Muscle of leg (tissue), 11 donors: ENCODE results near the gene PWWP2B. TPM values are rescaled to one million over a fixed set of nuclear protein-coding genes. Genes with fewer than 3 reads are reported as not detected.
A peak's percentile ranks its signal among the peaks of the same experiment; 100 is the strongest.

Experiments
- DNase-seq: peaks from one replicate; pipeline ENCODE4 v3.0.0; 2013
- H3K27ac ChIP-seq: one replicate; pipeline ENCODE4 v1.5.1; 2013; ENCODE audit warnings: mild to moderate bottlenecking, low read length, control low read depth
- H3K27me3 ChIP-seq: one replicate; pipeline ENCODE4 v1.6.1; 2013; ENCODE audit warnings: low read length; ENCODE audit not compliant: control insufficient read depth, insufficient read depth
- H3K36me3 ChIP-seq: one replicate; pipeline ENCODE4 v1.6.1; 2013; ENCODE audit warnings: low read length; ENCODE audit not compliant: control insufficient read depth, insufficient read depth
- H3K4me1 ChIP-seq: one replicate; pipeline ENCODE4 v1.6.1; 2013; ENCODE audit warnings: low read length; ENCODE audit not compliant: control insufficient read depth, insufficient read depth
- H3K4me3 ChIP-seq: one replicate; pipeline ENCODE4 v1.5.1; 2013; ENCODE audit warnings: low read length, control low read depth
- H3K9me3 ChIP-seq: replicated peaks from 2 replicates; pipeline ENCODE4 v1.6.1; 2013; ENCODE audit warnings: low read depth, low read length; ENCODE audit not compliant: control insufficient read depth
- WGBS: methylation state at CpG from one replicate; pipeline ENCODE4 v1.1.5; 2013; ENCODE audit warnings: missing lambda C conversion rate; ENCODE audit not compliant: insufficient coverage; 5-methylcytosine and 5-hydroxymethylcytosine counted together
- polyA plus RNA-seq, 8 donors: library from polyadenylated mRNA; unstranded; fragments of 120-200 nt; gene quantifications; one replicate each; pipeline versions ENCODE4 v1.2.1 to v1.2.3, GENCODE V29; 2013; ENCODE audit warnings: inconsistent platforms in 1 of 8, low replicate concordance in 1 of 8; ENCODE audit not compliant: insufficient read length in 8 of 8, insufficient read depth in 1 of 8
- total RNA-seq: library from RNA; stranded (reverse); fragments of 120-200 nt; gene quantifications from one replicate; pipeline ENCODE4 v1.2.4, GENCODE V29; 2013

Gene PWWP2B
- total and polyA plus RNA-seq, 9 donors, result 5.8 to 15.1 (median 11.3) TPM

DNA sequence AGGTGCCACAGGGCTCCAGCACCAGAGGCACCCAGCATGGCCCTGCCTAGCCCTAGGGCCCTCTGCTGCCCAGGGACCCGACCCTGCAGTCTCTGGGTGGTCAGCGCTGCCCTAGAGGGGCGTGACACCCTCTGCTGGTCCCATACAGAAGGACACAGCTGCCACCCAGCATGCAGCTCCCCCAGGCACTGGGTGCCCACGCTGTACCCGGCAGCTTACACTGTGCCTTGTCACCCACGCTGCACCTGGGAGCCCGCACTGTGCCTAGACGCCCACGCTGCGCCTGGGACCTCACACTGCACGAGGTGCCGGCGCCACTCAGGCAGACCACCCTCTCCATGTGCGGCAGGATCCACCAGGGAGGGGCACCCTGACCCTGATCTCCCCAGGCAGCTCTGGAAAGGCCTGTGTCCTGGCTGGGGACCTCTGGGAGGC, 55.2 kb downstream of the PWWP2B start:
- DNase-seq, result no peak
- Histone ChIP-seq H3K9me3 (no peaks in the 10 kb centered on the region), H3K4me1 (peaks cover 32% of the 10 kb centered on the region), H3K36me3 (no peaks in the 10 kb centered on the region), H3K27me3 (peaks cover 2% of the 10 kb centered on the region), H3K27ac (no peak overlapping the region), H3K4me3 (no peak overlapping the region)
- 85% methylated on average over 11 of the region's 14 CpGs for WGBS

DNA sequence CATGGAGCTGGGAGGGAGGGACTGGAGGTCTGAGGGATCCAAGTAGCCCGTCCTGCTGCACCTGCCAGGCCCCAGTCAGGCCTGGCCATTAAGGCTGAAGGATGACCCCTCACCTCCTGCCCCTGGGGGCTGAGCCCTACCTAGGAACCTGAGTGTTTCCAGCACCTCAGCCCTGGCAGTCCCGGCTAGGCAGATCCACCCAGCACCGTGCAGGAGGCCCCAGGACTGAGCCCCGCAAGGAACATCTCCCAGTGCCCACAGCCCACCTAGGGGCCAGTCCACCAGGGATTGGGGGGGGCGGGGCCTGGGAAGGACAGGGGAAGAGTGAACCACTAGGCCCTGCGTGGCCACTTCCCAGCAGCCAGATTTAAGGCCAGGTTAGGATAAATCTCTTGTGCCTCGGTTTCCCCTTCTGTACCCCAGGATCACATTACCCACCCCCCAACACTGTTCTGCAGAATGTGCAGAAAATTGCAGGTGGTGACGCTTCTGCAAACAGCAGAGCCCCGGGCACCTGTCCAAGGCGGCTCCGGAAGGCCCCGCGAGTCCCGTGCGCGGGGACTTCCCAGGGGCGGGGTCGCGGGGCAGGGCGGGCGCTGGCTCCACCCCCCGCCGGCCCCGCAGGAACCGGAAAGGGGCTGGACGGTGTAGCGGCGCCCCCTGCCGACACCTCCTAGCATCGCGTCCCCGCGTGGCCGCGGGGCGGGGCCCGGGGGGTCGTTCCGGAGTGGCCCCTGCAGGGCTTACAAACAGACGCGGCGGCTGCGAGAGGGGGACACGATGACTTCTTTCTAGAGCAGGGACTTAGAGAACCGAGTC, 55.9 kb downstream of the PWWP2B start:
- Histone ChIP-seq H3K36me3 (no peaks in the 10 kb centered on the region), H3K4me3 (peak overlapping the region; percentile 15), H3K9me3 (no peaks in the 10 kb centered on the region), H3K27me3 (peaks cover 3% of the 10 kb centered on the region), H3K4me1 (peaks cover 25% of the 10 kb centered on the region), H3K27ac (no peak overlapping the region)
- WGBS, result 3% methylated on average over 41 of the region's 45 CpGs
- peak; percentile 85 for DNase-seq

DNA sequence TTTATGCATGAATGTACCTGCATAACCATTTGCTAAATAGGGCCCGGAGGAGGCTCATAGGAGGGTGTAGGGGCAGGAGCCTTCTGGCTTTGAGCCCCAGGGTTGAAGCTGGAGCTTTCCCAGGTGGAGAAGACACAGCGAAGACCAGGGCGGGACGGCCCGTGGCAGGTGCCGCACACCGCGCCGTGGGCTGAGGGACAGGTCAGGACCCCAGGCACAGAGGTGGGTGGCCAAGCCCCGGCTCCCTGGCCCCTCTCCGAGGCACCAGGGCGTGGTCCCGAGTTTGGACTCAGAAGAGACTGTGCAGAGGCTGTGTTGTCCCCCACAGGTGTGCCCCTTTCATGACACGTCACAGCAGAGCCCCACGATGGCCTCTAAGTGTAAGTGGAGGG, 56.5 kb downstream of the PWWP2B start:
- Histone ChIP-seq H3K4me3 (peak overlapping the region; percentile 15), H3K27ac (no peak overlapping the region), H3K9me3 (no peaks in the 10 kb centered on the region), H3K4me1 (peaks cover 22% of the 10 kb centered on the region), H3K36me3 (no peaks in the 10 kb centered on the region), H3K27me3 (peaks cover 5% of the 10 kb centered on the region)
- 53% methylated on average over 13 of the region's 15 CpGs for WGBS
- DNase-seq, result no peak

GRCh38 chr10:132454296-132455198, 57.5 kb downstream of the PWWP2B start:
- WGBS, result 93% methylated on average over 28 of the region's 30 CpGs
- Histone ChIP-seq H3K4me1 (peaks cover 25% of the 10 kb centered on the region), H3K27me3 (peaks cover 5% of the 10 kb centered on the region), H3K4me3 (no peak overlapping the region), H3K36me3 (no peaks in the 10 kb centered on the region), H3K27ac (no peak overlapping the region), H3K9me3 (no peaks in the 10 kb centered on the region)
- DNase-seq, result no peak

DNA sequence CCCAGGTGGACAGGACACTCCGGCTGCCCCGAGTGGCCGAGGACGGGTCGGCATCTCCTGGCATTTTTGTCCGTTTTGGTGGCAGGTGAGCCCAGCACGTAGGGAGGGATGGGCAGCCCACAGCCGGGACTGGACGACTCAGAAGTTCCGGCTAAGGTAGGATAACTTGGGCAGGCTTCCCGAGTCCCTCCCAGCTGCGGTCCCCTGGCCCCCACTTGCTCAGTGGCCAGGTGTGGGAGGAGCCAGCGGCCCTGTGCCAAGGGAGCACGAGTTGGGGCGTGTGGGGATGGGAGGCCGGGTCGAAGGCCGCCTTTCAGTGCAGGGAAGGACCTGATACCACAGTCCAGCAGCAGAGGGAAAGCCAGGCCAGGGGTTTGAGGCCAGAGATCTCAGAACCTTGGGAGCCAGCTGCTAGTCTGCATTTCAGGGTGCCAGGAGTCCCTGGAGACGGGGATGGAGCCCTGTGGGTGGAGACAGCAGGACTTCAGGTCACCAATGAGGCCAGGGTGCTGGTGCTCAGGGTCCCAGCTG, 58.5 kb downstream of the PWWP2B start:
- Histone ChIP-seq H3K4me3 (no peak overlapping the region), H3K4me1 (peaks cover 25% of the 10 kb centered on the region), H3K9me3 (no peaks in the 10 kb centered on the region), H3K27ac (no peak overlapping the region), H3K36me3 (no peaks in the 10 kb centered on the region), H3K27me3 (peaks cover 8% of the 10 kb centered on the region)
- WGBS, result 77% methylated on average over 18 of the region's 19 CpGs
- DNase-seq, result no peak

DNA sequence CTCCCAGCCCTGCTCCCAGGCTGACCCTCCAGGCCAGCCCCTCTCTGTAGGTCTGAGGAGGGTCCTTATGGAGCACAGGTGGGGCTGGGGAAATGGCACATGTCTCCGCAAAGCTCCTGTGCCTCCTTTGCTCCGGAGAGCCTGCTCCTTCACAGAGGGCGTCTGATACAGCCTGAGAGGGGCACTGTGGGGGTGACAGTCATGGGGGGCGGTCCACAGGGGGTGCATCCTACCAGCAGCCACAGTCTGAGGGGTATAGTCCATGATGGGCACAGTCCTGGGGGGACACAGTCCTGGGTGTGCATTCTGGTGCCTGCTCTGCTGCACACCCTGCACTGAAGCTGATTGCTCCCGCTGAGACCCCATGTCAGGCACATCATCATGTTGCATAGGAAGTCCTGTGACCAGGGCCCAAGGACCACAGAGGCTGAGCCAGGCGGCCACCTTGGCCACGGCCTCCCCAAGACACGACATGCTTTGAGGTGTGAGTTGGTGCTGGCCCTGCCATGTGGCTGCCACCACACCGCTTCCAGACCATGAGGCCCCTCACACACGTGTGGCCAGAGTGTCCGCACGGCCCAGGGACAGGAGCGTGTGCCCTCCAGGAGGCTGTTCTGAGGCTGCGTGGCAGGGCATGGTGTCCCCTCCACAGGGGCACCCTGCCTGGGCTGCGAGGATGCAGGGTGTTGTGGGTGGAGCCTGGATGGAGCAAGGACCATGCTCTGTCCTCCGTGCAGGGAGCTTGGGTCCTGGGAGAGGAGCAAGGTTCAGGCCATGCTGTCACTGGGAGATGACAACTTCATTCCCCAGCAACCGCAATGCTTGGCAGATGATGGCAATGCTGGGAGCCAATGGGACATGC, 59.2 kb downstream of the PWWP2B start:
- H3K27me3 ChIP-seq, result peaks cover 8% of the 10 kb centered on the region
- DNase-seq, result no peak
- 84% methylated on average over 13 of the region's 17 CpGs for WGBS

DNA sequence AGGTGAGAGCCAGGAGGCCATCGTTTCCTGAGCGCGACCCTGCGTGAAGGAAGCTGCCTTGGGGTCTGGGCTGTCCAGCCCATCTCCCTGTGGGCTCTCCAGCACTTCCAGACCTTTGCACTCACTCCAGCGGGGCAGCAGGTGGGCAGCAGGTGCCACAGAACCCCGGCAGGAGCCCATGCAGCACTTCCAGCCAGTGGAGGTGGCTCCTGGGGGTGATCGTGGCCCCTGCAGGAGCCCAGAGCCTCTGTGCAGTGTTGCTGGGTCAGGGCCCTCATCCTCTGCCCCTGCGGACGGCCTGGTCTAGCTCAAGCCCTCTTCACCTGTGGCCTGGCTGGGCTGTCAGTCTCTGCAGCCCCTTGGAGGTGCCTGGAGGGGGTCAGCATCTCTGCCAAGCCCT, 59.9 kb downstream of the PWWP2B start:
- 83% methylated on average over 9 of the region's 9 CpGs for WGBS
- no peak overlapping the region for H3K27ac ChIP-seq
- no peaks in the 10 kb centered on the region for H3K9me3 ChIP-seq
- peaks cover 23% of the 10 kb centered on the region for H3K4me1 ChIP-seq
- no peaks in the 10 kb centered on the region for H3K36me3 ChIP-seq
- no peak overlapping the region for H3K4me3 ChIP-seq
- no peak for DNase-seq
- peaks cover 8% of the 10 kb centered on the region for H3K27me3 ChIP-seq

More for the DNA sequence above, 59.2 kb downstream of the PWWP2B start:
- H3K9me3 ChIP-seq, result no peaks in the 10 kb centered on the region
- no peaks in the 10 kb centered on the region for H3K36me3 ChIP-seq
- H3K4me3 ChIP-seq, result no peak overlapping the region
- H3K4me1 ChIP-seq, result peaks cover 19% of the 10 kb centered on the region
- H3K27ac ChIP-seq, result no peak overlapping the region

DNA sequence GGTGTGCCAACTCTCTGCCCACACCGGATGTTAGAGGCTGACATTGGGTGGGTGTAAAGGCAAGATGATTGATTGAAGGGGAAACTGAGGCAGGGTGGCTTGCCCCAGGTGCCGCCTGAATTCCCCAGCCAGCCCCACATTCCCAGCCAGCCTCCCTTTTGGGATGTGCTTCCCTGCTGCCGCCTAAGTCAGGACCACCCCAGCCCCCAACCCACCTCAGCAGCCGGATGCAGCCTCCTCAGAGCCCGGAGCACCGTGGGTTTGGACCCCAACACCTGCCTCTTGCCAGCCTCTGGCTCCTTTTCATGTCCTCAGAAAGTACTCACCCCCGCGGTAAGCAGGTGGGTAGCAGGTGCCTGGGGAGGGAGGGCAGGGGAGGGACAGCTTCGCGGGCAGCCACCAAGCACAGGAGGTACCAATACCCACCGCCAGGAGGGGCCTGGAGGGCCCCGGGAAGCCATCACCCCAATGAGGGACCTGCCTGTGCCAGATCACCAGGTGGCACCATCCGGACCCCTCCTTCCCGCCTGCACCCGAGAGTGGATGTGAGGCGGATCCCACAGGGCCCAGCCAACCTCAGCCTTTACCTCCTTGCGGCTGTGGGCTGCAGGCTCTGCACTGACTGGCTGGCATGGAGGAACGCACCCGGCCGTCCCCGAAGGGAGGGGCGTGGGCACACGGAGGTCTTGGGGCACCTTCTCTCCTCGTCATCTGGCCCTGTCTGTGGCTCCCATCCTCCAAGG, 60.5 kb downstream of the PWWP2B start:
- Histone ChIP-seq H3K27me3 (peaks cover 8% of the 10 kb centered on the region), H3K4me1 (peaks cover 25% of the 10 kb centered on the region), H3K27ac (no peak overlapping the region), H3K36me3 (no peaks in the 10 kb centered on the region), H3K9me3 (no peaks in the 10 kb centered on the region), H3K4me3 (no peak overlapping the region)
- DNase-seq, result no peak
- 68% methylated on average over 18 of the region's 24 CpGs for WGBS

DNA sequence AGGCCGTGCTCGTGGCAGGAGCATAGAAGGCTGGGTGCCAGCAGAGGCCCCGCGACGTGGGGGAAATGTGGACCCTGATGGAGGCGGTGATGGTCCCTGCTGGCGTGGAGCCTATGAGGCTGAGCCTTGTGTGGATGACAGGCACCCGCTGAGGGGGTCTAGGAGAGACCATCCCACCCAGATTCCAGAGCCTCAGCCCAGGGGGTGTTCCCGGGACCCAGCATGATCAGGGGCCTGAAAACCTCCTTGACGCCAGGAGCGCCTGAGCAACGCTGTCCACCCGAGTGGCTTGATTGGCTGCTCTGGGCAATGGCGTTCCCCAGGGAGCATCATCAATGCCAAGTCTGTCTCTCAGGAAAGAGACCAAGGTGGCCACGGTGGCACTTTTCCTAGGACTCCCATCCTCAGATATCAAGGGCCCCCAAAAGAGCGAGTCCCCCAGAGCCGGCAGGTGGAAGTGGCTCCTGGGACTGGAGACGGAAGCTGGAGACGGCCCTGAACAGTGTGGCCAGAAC, 61.1 kb downstream of the PWWP2B start:
- WGBS, result 31% methylated on average over 11 of the region's 19 CpGs
- Histone ChIP-seq H3K36me3 (no peaks in the 10 kb centered on the region), H3K9me3 (no peaks in the 10 kb centered on the region), H3K4me3 (no peak overlapping the region), H3K4me1 (peaks cover 25% of the 10 kb centered on the region), H3K27me3 (peaks cover 8% of the 10 kb centered on the region), H3K27ac (no peak overlapping the region)
- DNase-seq, result no peak
